Hepatocyte (in vitro differentiated cells): ENCODE data around the gene MAG. TPM values are rescaled to one million over a fixed set of nuclear protein-coding genes. Genes with fewer than 3 reads are reported as not detected.

Experiments
- DNase-seq: peaks from one replicate; pipeline ENCODE4 v3.0.0-alpha.2; 2016; ENCODE audit warnings: low spot score
- H2AFZ ChIP-seq: fragments of 200-600 bp; sonication (generic); 2 replicates; pipeline ENCODE4 v1.6.0; 2016; ENCODE audit warnings: antibody characterized with exemption, mild to moderate bottlenecking
- H3K27ac ChIP-seq: fragments of 200-600 bp; sonication (generic); 2 replicates; pipeline ENCODE4 v1.5.1; 2016; ENCODE audit warnings: mild to moderate bottlenecking
- H3K27me3 ChIP-seq: fragments of 200-600 bp; sonication (generic); 2 replicates; pipeline ENCODE4 v1.6.1; 2016
- H3K36me3 ChIP-seq: fragments of 200-600 bp; sonication (generic); replicated peaks from 2 replicates; pipeline ENCODE4 v1.5.1; 2016; ENCODE audit warnings: low read depth; ENCODE audit not compliant: insufficient read depth
- H3K4me1 ChIP-seq: fragments of 200-600 bp; sonication (generic); 2 replicates; pipeline ENCODE4 v1.5.1; 2016; ENCODE audit warnings: mild to moderate bottlenecking, moderate library complexity; ENCODE audit not compliant: insufficient read depth
- H3K4me2 ChIP-seq: fragments of 200-600 bp; sonication (generic); 2 replicates; pipeline ENCODE4 v1.6.0; 2016
- H3K4me3 ChIP-seq: fragments of 200-600 bp; sonication (generic); 2 replicates; pipeline ENCODE4 v1.5.1; 2016; ENCODE audit warnings: mild to moderate bottlenecking
- H3K79me2 ChIP-seq: fragments of 200-600 bp; sonication (generic); 2 replicates; pipeline ENCODE4 v1.6.0; 2017; ENCODE audit warnings: mild to moderate bottlenecking
- H3K9me2 ChIP-seq: fragments of 200-600 bp; sonication (generic); replicated peaks from 2 replicates; pipeline ENCODE4 v1.6.0; 2017; ENCODE audit warnings: mild to moderate bottlenecking; ENCODE audit not compliant: insufficient read depth
- H3K9me3 ChIP-seq: fragments of 200-600 bp; sonication (generic); 2 replicates; pipeline ENCODE4 v1.5.1; 2016; ENCODE audit warnings: low read depth, mild to moderate bottlenecking
- H4K20me1 ChIP-seq: fragments of 200-600 bp; sonication (generic); 2 replicates; pipeline ENCODE4 v1.6.0; 2016; ENCODE audit warnings: mild to moderate bottlenecking; ENCODE audit not compliant: insufficient read depth, poor library complexity, severe bottlenecking
- CTCF ChIP-seq: fragments of 200-600 bp; sonication (generic); IDR thresholded peaks from 2 replicates; pipeline ENCODE4 v1.5.1; 2016; ENCODE audit warnings: antibody characterized with exemption, mild to moderate bottlenecking; ENCODE audit not compliant: poor library complexity
- EZH2 ChIP-seq: fragments of 200-600 bp; sonication (generic); IDR thresholded peaks from 2 replicates; pipeline ENCODE4 v1.6.1; 2016; ENCODE audit warnings: antibody characterized with exemption, mild to moderate bottlenecking, borderline replicate concordance
- EZH2phosphoT487 ChIP-seq: fragments of 200-600 bp; sonication (generic); IDR thresholded peaks from one replicate; pipeline ENCODE4 v1.6.1; 2018; ENCODE audit warnings: antibody characterized with exemption, mild to moderate bottlenecking, low read depth, moderate library complexity; ENCODE audit not compliant: unreplicated experiment, severe bottlenecking
- WGBS: methylation state at CpG from one replicate; pipeline ENCODE4 v1.1.6; 2016; ENCODE audit warnings: low lambda C conversion rate; ENCODE audit errors: missing lambda C conversion rate; 5-methylcytosine and 5-hydroxymethylcytosine counted together
- polyA plus RNA-seq: library from polyadenylated mRNA; unstranded; fragments of >200 nt; fragmentation: Nextera tagmentation; extraction: Ambion mirVana; gene quantifications from 2 replicates; pipeline ENCODE4 v1.2.1, GENCODE V29; 2016
- total RNA-seq: library from RNA; depleted of rRNA; stranded (reverse); fragments of >200 nt; gene quantifications from 2 replicates; pipeline ENCODE4 v1.2.3, GENCODE V29; 2014

The MAG gene
- total and polyA plus RNA-seq, 2 experiments from 2014 or later, result 0.47 TPM; not detected in 1

DNA sequence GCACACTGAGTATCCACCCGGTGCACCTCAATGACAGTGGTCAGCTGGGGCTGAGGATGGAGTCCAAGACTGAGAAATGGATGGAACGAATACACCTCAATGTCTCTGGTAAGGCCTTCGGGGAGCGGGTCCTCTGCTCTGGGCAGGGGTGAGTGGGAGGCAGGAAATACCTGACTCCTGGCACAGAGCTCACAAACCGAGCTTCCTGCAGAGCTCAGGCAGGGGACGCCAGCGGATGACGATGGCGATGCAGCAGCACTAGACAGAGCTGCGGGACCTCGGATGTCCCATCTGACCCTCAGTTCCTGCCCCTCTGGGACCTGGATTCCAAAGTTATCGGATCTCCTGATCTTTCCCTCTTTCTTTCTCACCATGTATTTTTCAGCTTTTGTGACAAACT lies 40.9 kb downstream of the MAG start:
- Histone ChIP-seq H2AFZ (no peak overlapping the region), H3K4me2 (no peak overlapping the region), H3K27me3 (no peaks in the 10 kb centered on the region), H3K27ac (no peak overlapping the region), H4K20me1 (no peaks in the 10 kb centered on the region), H3K4me1 (no peaks in the 10 kb centered on the region), H3K9me2 (no peaks in the 10 kb centered on the region), H3K36me3 (no peaks in the 10 kb centered on the region), H3K79me2 (no peaks in the 10 kb centered on the region), H3K4me3 (no peak overlapping the region), H3K9me3 (no peaks in the 10 kb centered on the region)
- no peak for DNase-seq
- WGBS, result 86% methylated on average over 12 of the region's 12 CpGs
- TF ChIP-seq CTCF, result no peak
- no peak for TF ChIP-seq EZH2
- no peak for TF ChIP-seq EZH2phosphoT487

DNA sequence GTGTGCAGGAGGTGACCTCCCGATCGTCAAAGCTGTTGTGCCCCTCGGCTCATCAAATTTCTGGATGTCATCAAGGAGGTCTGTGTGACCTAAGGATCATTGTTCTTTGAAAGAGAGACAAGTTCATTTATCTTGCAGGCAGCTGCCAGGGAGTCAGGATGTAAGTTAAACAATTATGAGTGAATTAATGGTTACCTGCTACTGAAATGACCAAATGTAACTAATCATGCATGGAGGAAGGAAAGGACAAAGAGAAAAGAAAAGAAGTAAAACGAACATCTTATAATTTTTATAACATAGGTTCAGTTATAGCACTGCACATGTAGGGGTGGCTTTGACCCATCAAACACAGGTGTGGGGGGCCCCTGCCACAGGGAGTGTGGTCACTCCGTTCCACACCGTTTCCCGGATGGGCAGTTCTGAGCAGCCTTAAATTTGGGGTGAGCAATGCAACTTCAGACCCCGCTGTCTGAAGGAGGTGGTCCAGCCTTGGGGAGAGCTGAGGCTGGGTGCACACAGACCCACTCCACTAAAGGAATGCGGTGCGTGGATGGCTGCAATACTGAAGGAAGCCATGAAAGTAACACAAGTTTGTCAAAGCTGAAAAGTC lies 42.3 kb downstream of the MAG start:
- no peaks in the 10 kb centered on the region for H3K36me3 ChIP-seq
- DNase-seq, result no peak
- H3K27ac ChIP-seq, result no peak overlapping the region
- no peak overlapping the region for H3K4me3 ChIP-seq
- no peaks in the 10 kb centered on the region for H3K4me1 ChIP-seq
- H3K27me3 ChIP-seq, result no peaks in the 10 kb centered on the region
- no peaks in the 10 kb centered on the region for H3K79me2 ChIP-seq
- H3K4me2 ChIP-seq, result no peak overlapping the region
- no peak overlapping the region for H2AFZ ChIP-seq
- 84% methylated on average over 10 of the region's 10 CpGs for WGBS
- TF ChIP-seq EZH2phosphoT487 (no peak), EZH2 (no peak), CTCF (no peak)
- no peaks in the 10 kb centered on the region for H3K9me3 ChIP-seq
- H4K20me1 ChIP-seq, result no peaks in the 10 kb centered on the region
- no peaks in the 10 kb centered on the region for H3K9me2 ChIP-seq

DNA sequence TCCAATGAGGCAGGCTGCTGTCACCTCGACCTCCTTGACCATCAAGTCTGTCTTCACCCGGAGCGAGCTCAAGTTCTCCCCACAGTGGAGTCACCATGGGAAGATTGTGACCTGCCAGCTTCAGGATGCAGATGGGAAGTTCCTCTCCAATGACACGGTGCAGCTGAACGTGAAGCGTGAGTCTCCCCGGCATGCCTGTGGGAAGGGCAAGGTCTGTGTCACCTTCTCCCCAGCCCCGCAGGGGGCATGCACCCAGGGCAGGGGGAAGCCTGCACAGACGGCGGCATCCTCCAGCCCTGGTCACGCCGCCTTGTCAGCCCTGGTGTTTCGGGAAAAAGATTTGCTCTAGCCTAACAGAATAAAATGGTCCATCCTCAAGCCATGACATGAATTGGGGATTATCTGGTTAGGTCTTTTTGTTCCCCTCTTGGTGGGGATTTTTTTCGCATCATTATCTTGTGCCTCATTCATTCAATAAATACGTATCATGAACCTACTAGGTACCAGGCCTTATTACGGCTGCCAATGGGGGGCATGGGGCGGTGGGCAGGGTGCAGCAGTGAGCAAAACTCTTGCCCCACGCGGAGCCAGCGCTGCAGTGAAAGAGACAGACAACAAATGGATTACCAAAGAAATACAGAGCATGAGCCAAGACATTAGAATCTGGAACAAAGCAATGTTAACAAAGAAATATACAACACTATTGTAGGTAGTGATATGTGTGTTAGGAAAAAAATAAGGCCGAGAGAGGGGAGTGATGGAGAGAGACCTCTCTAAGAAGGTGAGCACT lies 44.4 kb downstream of the MAG start:
- Histone ChIP-seq H3K9me2 (no peaks in the 10 kb centered on the region), H3K4me2 (no peak overlapping the region), H3K79me2 (no peaks in the 10 kb centered on the region), H3K9me3 (no peaks in the 10 kb centered on the region), H3K4me3 (no peak overlapping the region), H3K4me1 (no peaks in the 10 kb centered on the region), H3K27me3 (no peaks in the 10 kb centered on the region), H3K36me3 (no peaks in the 10 kb centered on the region), H2AFZ (no peak overlapping the region), H4K20me1 (no peaks in the 10 kb centered on the region), H3K27ac (no peak overlapping the region)
- TF ChIP-seq EZH2 (no peak), EZH2phosphoT487 (no peak), CTCF (no peak)
- no peak for DNase-seq
- WGBS, result 92% methylated on average over 21 of the region's 21 CpGs
